HEK293 (cell line): ENCODE results near the gene TRIM27.
A peak's percentile ranks its signal among the peaks of the same experiment; 100 is the strongest.

Source experiments
- BCL11B ChIP-seq: fragments of 450-650 bp; formaldehyde crosslinking; IDR thresholded peaks from 2 replicates; pipeline ENCODE4 v1.5.1; 2016; ENCODE audit warnings: low read depth, missing biosample characterization, missing genetic modification characterization
- GLIS2 ChIP-seq: fragments of 450-650 bp; formaldehyde crosslinking; IDR thresholded peaks from 2 replicates; pipeline ENCODE4 v1.5.1; 2016; ENCODE audit warnings: missing biosample characterization, missing genetic modification characterization
- KLF17 ChIP-seq: fragments of 450-650 bp; formaldehyde crosslinking; IDR thresholded peaks from 2 replicates; pipeline ENCODE4 v1.5.1; 2016; ENCODE audit warnings: missing biosample characterization, missing genetic modification characterization
- PRDM4 ChIP-seq: fragments of 450-650 bp; formaldehyde crosslinking; IDR thresholded peaks from 2 replicates; pipeline ENCODE4 v1.5.1; 2017; ENCODE audit warnings: missing biosample characterization, missing genetic modification characterization
- RBAK ChIP-seq: fragments of 450-650 bp; formaldehyde crosslinking; IDR thresholded peaks from 2 replicates; pipeline ENCODE4 v1.5.1; 2016; ENCODE audit warnings: missing biosample characterization, missing genetic modification characterization
- REPIN1 ChIP-seq: fragments of 450-650 bp; formaldehyde crosslinking; IDR thresholded peaks from 2 replicates; pipeline ENCODE4 v1.5.1; 2017; ENCODE audit warnings: missing biosample characterization, missing genetic modification characterization, low read depth
- SP3 ChIP-seq: fragments of 450-650 bp; formaldehyde crosslinking; IDR thresholded peaks from 2 replicates; pipeline ENCODE4 v1.5.1; 2016; ENCODE audit warnings: missing biosample characterization, missing genetic modification characterization
- TCF7L2 ChIP-seq: IDR thresholded peaks from 2 replicates; pipeline ENCODE4 v1.6.1; 2011; ENCODE audit warnings: low read depth, mild to moderate bottlenecking, inconsistent platforms, low read length, moderate library complexity, borderline replicate concordance
- TRIM28 ChIP-seq: IDR thresholded peaks from 2 replicates; pipeline ENCODE4 v1.6.1; 2011; ENCODE audit warnings: low read length, control low read depth, borderline replicate concordance
- YY2 ChIP-seq: fragments of 450-650 bp; formaldehyde crosslinking; IDR thresholded peaks from 2 replicates; pipeline ENCODE4 v1.5.1; 2016; ENCODE audit warnings: missing biosample characterization, missing genetic modification characterization
- ZBTB17 ChIP-seq: fragments of 450-650 bp; formaldehyde crosslinking; IDR thresholded peaks from 2 replicates; pipeline ENCODE4 v1.5.1; 2016; ENCODE audit warnings: missing biosample characterization, missing genetic modification characterization
- ZFP3 ChIP-seq: fragments of 450-650 bp; formaldehyde crosslinking; IDR thresholded peaks from 2 replicates; pipeline ENCODE4 v1.5.1; 2016; ENCODE audit warnings: low read depth, missing biosample characterization, missing genetic modification characterization
- ZNF10 ChIP-seq: fragments of 450-650 bp; formaldehyde crosslinking; IDR thresholded peaks from 2 replicates; pipeline ENCODE4 v1.5.1; 2017; ENCODE audit warnings: missing biosample characterization, missing genetic modification characterization
- ZNF138 ChIP-seq: fragments of 450-650 bp; formaldehyde crosslinking; IDR thresholded peaks from 2 replicates; pipeline ENCODE4 v1.5.1; 2016; ENCODE audit warnings: missing biosample characterization, missing genetic modification characterization, borderline replicate concordance
- ZNF140 ChIP-seq: fragments of 450-650 bp; formaldehyde crosslinking; IDR thresholded peaks from 2 replicates; pipeline ENCODE4 v1.5.1; 2016; ENCODE audit warnings: missing biosample characterization, missing genetic modification characterization
- ZNF155 ChIP-seq: fragments of 450-650 bp; formaldehyde crosslinking; IDR thresholded peaks from 2 replicates; pipeline ENCODE4 v1.5.1; 2016; ENCODE audit warnings: missing biosample characterization, missing genetic modification characterization
- ZNF157 ChIP-seq: fragments of 450-650 bp; formaldehyde crosslinking; IDR thresholded peaks from 2 replicates; pipeline ENCODE4 v1.5.1; 2016; ENCODE audit warnings: missing biosample characterization, missing genetic modification characterization
- ZNF169 ChIP-seq: fragments of 450-650 bp; formaldehyde crosslinking; IDR thresholded peaks from 2 replicates; pipeline ENCODE4 v1.5.1; 2016; ENCODE audit warnings: missing biosample characterization, missing genetic modification characterization
- ZNF184 ChIP-seq: fragments of 450-650 bp; IDR thresholded peaks from 2 replicates; pipeline ENCODE4 v1.5.1; 2018; ENCODE audit warnings: missing biosample characterization, mild to moderate bottlenecking, missing genetic modification characterization
- ZNF248 ChIP-seq: fragments of 450-650 bp; formaldehyde crosslinking; IDR thresholded peaks from 2 replicates; pipeline ENCODE4 v1.5.1; 2017; ENCODE audit warnings: missing biosample characterization, missing genetic modification characterization
- ZNF274 ChIP-seq, 2 experiments: fragments of 200-500 bp in 1 of 2; fragments of 450-650 bp in 1 of 2; sonication (Bioruptor generic) in 1 of 2; formaldehyde crosslinking in 1 of 2; IDR thresholded peaks; 2 replicates each; pipeline versions ENCODE4 v1.5.1 to v1.6.1; 2014 to 2016; ENCODE audit warnings: borderline replicate concordance in 1 of 2, inconsistent platforms in 1 of 2, low read length in 1 of 2, missing biosample characterization in 1 of 2, missing genetic modification characterization in 1 of 2
- ZNF311 ChIP-seq: fragments of 450-650 bp; formaldehyde crosslinking; IDR thresholded peaks from 2 replicates; pipeline ENCODE4 v1.5.1; 2017; ENCODE audit warnings: missing biosample characterization, missing genetic modification characterization, borderline replicate concordance
- ZNF37A ChIP-seq: fragments of 450-650 bp; IDR thresholded peaks from 2 replicates; pipeline ENCODE4 v1.5.1; 2018; ENCODE audit warnings: missing biosample characterization, missing genetic modification characterization
- ZNF398 ChIP-seq: fragments of 450-650 bp; formaldehyde crosslinking; IDR thresholded peaks from 2 replicates; pipeline ENCODE4 v1.5.1; 2017; ENCODE audit warnings: missing biosample characterization, missing genetic modification characterization
- ZNF423 ChIP-seq: fragments of 450-650 bp; formaldehyde crosslinking; IDR thresholded peaks from 2 replicates; pipeline ENCODE4 v1.5.1; 2016; ENCODE audit warnings: missing biosample characterization, missing genetic modification characterization
- ZNF426 ChIP-seq: fragments of 450-650 bp; formaldehyde crosslinking; IDR thresholded peaks from 2 replicates; pipeline ENCODE4 v1.5.1; 2017; ENCODE audit warnings: missing biosample characterization, missing genetic modification characterization, mild to moderate bottlenecking, inconsistent platforms, moderate library complexity
- ZNF513 ChIP-seq: fragments of 450-650 bp; IDR thresholded peaks from 2 replicates; pipeline ENCODE4 v1.5.1; 2018; ENCODE audit warnings: missing biosample characterization, missing genetic modification characterization
- ZNF514 ChIP-seq: fragments of 450-650 bp; formaldehyde crosslinking; IDR thresholded peaks from 2 replicates; pipeline ENCODE4 v1.5.1; 2016; ENCODE audit warnings: missing biosample characterization, missing genetic modification characterization
- ZNF596 ChIP-seq: fragments of 450-650 bp; IDR thresholded peaks from 2 replicates; pipeline ENCODE4 v1.5.0; 2018; ENCODE audit warnings: missing biosample characterization, mild to moderate bottlenecking, missing genetic modification characterization, moderate library complexity
- ZNF623 ChIP-seq: fragments of 450-650 bp; formaldehyde crosslinking; IDR thresholded peaks from 2 replicates; pipeline ENCODE4 v1.5.1; 2016; ENCODE audit warnings: missing biosample characterization, missing genetic modification characterization
- ZNF654 ChIP-seq: fragments of 450-650 bp; formaldehyde crosslinking; IDR thresholded peaks from 2 replicates; pipeline ENCODE4 v1.5.1; 2016; ENCODE audit warnings: low read depth, missing biosample characterization, missing genetic modification characterization
- ZNF670 ChIP-seq: fragments of 450-650 bp; formaldehyde crosslinking; IDR thresholded peaks from 2 replicates; pipeline ENCODE4 v1.5.1; 2016; ENCODE audit warnings: missing biosample characterization, missing genetic modification characterization, low read depth
- ZNF701 ChIP-seq: fragments of 450-650 bp; formaldehyde crosslinking; IDR thresholded peaks from 2 replicates; pipeline ENCODE4 v1.5.1; 2016; ENCODE audit warnings: missing biosample characterization, missing genetic modification characterization
- ZNF747 ChIP-seq: fragments of 450-650 bp; formaldehyde crosslinking; IDR thresholded peaks from 2 replicates; pipeline ENCODE4 v1.5.1; 2016; ENCODE audit warnings: missing biosample characterization, missing genetic modification characterization
- ZXDB ChIP-seq: fragments of 450-650 bp; formaldehyde crosslinking; IDR thresholded peaks from 2 replicates; pipeline ENCODE4 v1.5.1; 2016; ENCODE audit warnings: missing biosample characterization, missing genetic modification characterization

TRIM27 gene

GRCh38 chr6:28863604-28864325, 60.0 kb downstream of the TRIM27 start (continued):
- TF ChIP-seq PRDM4 (tag by site-specific recombination) (no peak), ZNF426 (tag by site-specific recombination) (no peak), REPIN1 (tag by site-specific recombination) (no peak; the same call in none of the 2 replicates), ZBTB17 (peak; percentile 82), ZNF140 (tag by site-specific recombination) (peak; percentile 90), ZXDB (tag by site-specific recombination) (peak; percentile 81), ZNF138 (no peak), ZNF654 (tag by site-specific recombination) (no peak), ZNF423 (0 out of 2 replicates have a peak, but pooled peaks have one; percentile 4), SP3 (tag by site-specific recombination) (peak; percentile 19; the same call in 1 of the 2 replicates), ZNF155 (no peak), ZNF513 (tag by site-specific recombination) (no peak; the same call in 1 of the 2 replicates), ZNF701 (no peak), TRIM28 (no peak; the same call in 1 of the 2 replicates), ZNF169 (no peak), KLF17 (tag by site-specific recombination) (peak; percentile 57; the same call in 1 of the 2 replicates), YY2 (tag by site-specific recombination) (0 out of 2 replicates have a peak, but pooled peaks have one; percentile 44), ZNF747 (tag by site-specific recombination) (no peak), BCL11B (no peak), TCF7L2 (peak; percentile 63), ZNF623 (tag by site-specific recombination) (peak; percentile 31; the same call in 1 of the 2 replicates), ZNF514 (no peak), GLIS2 (peak; percentile 58), ZNF670 (tag by site-specific recombination) (no peak), ZFP3 (no peak; the same call in 1 of the 2 replicates), ZNF248 (tag by site-specific recombination) (no peak), ZNF157 (tag by site-specific recombination) (no peak), ZNF184 (tag by site-specific recombination) (0 out of 2 replicates have a peak, but pooled peaks have one; percentile 50), ZNF311 (no peak), ZNF398 (tag by site-specific recombination) (no peak), ZNF10 (tag by site-specific recombination) (peak; percentile 38; the same call in 1 of the 2 replicates), ZNF596 (tag by site-specific recombination) (no peak), ZNF37A (tag by site-specific recombination) (peak; percentile 73), ZNF274 (IDR thresholded peaks at IDR 0.05; ENCODE audit: low read length) (no peak), ZNF274 (tag by site-specific recombination; IDR thresholded peaks at IDR 0.05; ENCODE audit: borderline replicate concordance) (no peak), RBAK (tag by site-specific recombination) (no peak)
